UCSD-AML1 (cell line): ENCODE results near the gene PLEKHG5.
A peak's percentile ranks its signal among the peaks of the same experiment; 100 is the strongest.
"Not testable (repeated sequence)": the region's sequence is repeated elsewhere in the genome, so short reads cannot be mapped to it uniquely, and the experiment has no call there.

Source experiments
- DNase-seq: peaks from one replicate; lab custom pipeline; 2025; ENCODE audit not compliant: unreplicated experiment; lab: John Stamatoyannopoulos, UW

PLEKHG5 gene

GRCh38 chr1:6464514-6464836, 27.0 kb downstream of the PLEKHG5 start:
- no peak for DNase-seq

GRCh38 chr1:6463120-6463412, 28.4 kb downstream of the PLEKHG5 start:
- no peak for DNase-seq

- no peak for DNase-seq
These were observed 28.9 kb downstream of the PLEKHG5 start for GRCh38 chr1:6462412-6463119.

GRCh38 chr1:6461538-6462411, 29.7 kb downstream of the PLEKHG5 start:
- DNase-seq: no peak

GRCh38 chr1:6461051-6461530, 30.4 kb downstream of the PLEKHG5 start:
- DNase-seq: no peak

GRCh38 chr1:6460301-6461050, 31.0 kb downstream of the PLEKHG5 start:
- peak; percentile 66 for DNase-seq

- DNase-seq: peak; percentile 62
These were observed 31.6 kb downstream of the PLEKHG5 start for GRCh38 chr1:6459850-6460265.

- DNase-seq: no peak
These were observed 34.5 kb downstream of the PLEKHG5 start for GRCh38 chr1:6456800-6457466.

- DNase-seq: not testable (repeated sequence)
These were observed 35.5 kb downstream of the PLEKHG5 start for GRCh38 chr1:6455752-6456520.

GRCh38 chr1:6454856-6455751, 36.4 kb downstream of the PLEKHG5 start:
- DNase-seq: no peak

GRCh38 chr1:6453895-6454855, 37.3 kb downstream of the PLEKHG5 start:
- not testable (repeated sequence) for DNase-seq

GRCh38 chr1:6450943-6451373, 40.5 kb downstream of the PLEKHG5 start:
- no peak for DNase-seq

- not testable (repeated sequence) for DNase-seq
These were observed 41.0 kb downstream of the PLEKHG5 start for GRCh38 chr1:6450486-6450885.

- no peak for DNase-seq
These were observed 41.4 kb downstream of the PLEKHG5 start for GRCh38 chr1:6450005-6450450.

GRCh38 chr1:6448749-6449631, 42.5 kb downstream of the PLEKHG5 start:
- DNase-seq: no peak

GRCh38 chr1:6447818-6448748, 43.4 kb downstream of the PLEKHG5 start:
- DNase-seq: no peak
